OCI-LY7 (cell line): ENCODE measurements around the gene FGR.

ENCODE experiments used
- EZH2phosphoT487 ChIP-seq: fragments of 200-600 bp; sonication (generic); IDR thresholded peaks from 2 replicates; pipeline ENCODE4 v1.6.1; 2018; ENCODE audit warnings: low read depth, borderline replicate concordance, mild to moderate bottlenecking, mixed run types, antibody characterized with exemption, low read length, moderate library complexity, mixed read lengths
- TF ChIP-seq, protein P1 (sequence below): fragments of 200-600 bp; sonication (generic); conservative IDR thresholded peaks from 2 replicates; pipeline ENCODE4 v1.5.1; 2014; ENCODE audit warnings: mild to moderate bottlenecking, antibody characterized with exemption, low read length, moderate library complexity, mixed read lengths

DNA sequence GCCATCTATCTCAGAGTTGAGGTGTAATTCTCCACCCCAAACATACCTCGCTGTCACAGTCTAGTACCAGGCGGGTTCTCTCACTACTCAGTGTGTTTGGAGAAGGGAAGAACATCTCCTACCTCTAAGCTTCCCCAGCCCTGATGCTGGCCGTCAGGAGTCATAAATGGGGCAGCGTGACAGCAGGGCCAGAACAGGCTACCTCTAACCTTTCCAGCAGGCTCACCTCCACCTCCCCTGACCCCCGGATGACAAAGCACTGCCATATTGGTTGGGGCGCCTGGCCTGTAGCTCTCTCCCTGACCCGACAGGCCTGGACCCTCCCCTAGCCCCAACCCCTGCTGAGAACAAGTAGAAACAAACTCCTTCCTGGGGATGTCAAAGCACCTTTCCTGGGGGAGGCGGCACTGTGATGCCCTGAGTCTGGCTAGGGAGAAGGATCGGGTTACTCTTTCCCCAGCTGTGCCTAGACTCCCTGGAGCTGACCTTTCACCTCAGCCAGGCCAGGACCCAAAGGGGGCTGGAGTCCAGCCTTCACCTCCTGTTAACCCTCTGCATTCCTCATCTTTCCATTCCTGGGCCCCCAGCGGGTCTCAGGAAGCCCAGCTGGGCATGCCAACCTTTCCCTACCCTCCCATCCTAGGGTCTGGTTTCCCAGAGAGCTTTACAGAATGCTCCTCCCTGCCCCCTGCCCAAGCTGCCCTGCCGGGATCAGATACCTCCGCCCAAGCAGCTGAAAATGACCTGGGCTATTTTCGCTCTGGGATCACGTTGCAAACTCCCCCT, 65.3 kb downstream of the FGR start:
- TF ChIP-seq, protein P1, sequence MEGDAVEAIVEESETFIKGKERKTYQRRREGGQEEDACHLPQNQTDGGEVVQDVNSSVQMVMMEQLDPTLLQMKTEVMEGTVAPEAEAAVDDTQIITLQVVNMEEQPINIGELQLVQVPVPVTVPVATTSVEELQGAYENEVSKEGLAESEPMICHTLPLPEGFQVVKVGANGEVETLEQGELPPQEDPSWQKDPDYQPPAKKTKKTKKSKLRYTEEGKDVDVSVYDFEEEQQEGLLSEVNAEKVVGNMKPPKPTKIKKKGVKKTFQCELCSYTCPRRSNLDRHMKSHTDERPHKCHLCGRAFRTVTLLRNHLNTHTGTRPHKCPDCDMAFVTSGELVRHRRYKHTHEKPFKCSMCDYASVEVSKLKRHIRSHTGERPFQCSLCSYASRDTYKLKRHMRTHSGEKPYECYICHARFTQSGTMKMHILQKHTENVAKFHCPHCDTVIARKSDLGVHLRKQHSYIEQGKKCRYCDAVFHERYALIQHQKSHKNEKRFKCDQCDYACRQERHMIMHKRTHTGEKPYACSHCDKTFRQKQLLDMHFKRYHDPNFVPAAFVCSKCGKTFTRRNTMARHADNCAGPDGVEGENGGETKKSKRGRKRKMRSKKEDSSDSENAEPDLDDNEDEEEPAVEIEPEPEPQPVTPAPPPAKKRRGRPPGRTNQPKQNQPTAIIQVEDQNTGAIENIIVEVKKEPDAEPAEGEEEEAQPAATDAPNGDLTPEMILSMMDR: no peak
- TF ChIP-seq EZH2phosphoT487: no peak
